ENCODE data around the gene SNX10.
A peak's percentile ranks its signal among the peaks of the same experiment; 100 is the strongest.

Gene SNX10

GRCh38 chr7:26397332-26397731, 105.7 kb downstream of the SNX10 start:
- Histone ChIP-seq H2BK5ac (ENCODE audit: low read length) (no peak overlapping the region), H3K79me2 (ENCODE audit: control insufficient read depth, insufficient read depth, low read length) (no peaks in the 10 kb centered on the region), H3K4me2 (ENCODE audit: low read length) (no peak overlapping the region), H3K23ac (ENCODE audit: low read length) (no peak overlapping the region), H2AK5ac (ENCODE audit: low read length) (no peak overlapping the region), H3K27ac (ENCODE audit: low read depth, low read length) (no peak overlapping the region), H3K4me1 (ENCODE audit: control insufficient read depth, low read depth, low read length) (no peaks in the 10 kb centered on the region), H2BK15ac (replicated peaks; ENCODE audit: low read depth) (no peak overlapping the region), H2BK120ac (ENCODE audit: low read depth, low read length) (no peak overlapping the region), H3K9ac (ENCODE audit: low read length) (no peak overlapping the region), H3K36me3 (ENCODE audit: control insufficient read depth, insufficient read depth, low read length) (no peaks in the 10 kb centered on the region), H3K27me3 (ENCODE audit: insufficient read depth, low read length, poor library complexity) (no peaks in the 10 kb centered on the region), H3K4me3 (ENCODE audit: low read length) (no peak overlapping the region), H3K56ac (ENCODE audit: low read length) (no peak overlapping the region), H3K79me1 (ENCODE audit: low read length) (no peaks in the 10 kb centered on the region), H4K5ac (ENCODE audit: low read length) (no peak overlapping the region), H4K8ac (ENCODE audit: low read depth, low read length) (no peak overlapping the region), H3K18ac (ENCODE audit: low read length) (no peak overlapping the region), H3K4ac (ENCODE audit: low read depth, low read length) (no peak overlapping the region)
- WGBS (ENCODE audit: extremely low coverage, insufficient coverage, low lambda C conversion rate) = no CpG with 5 or more reads among the region's 7 CpGs
- DNase-seq = peak; percentile 30

- no peak overlapping the region for H3K23ac ChIP-seq (ENCODE audit: low read length)
- H4K5ac ChIP-seq (ENCODE audit: low read length) = no peak overlapping the region
- H3K4me2 ChIP-seq (ENCODE audit: low read length) = peak overlapping the region; percentile 78
- H4K8ac ChIP-seq (ENCODE audit: low read depth, low read length) = no peak overlapping the region
- no peak overlapping the region for H2BK5ac ChIP-seq (ENCODE audit: low read length)
- peak overlapping the region; percentile 59 for H3K4me3 ChIP-seq (ENCODE audit: low read length)
- no peaks in the 10 kb centered on the region for H3K27me3 ChIP-seq (ENCODE audit: insufficient read depth, low read length, poor library complexity)
- no peak overlapping the region for H2BK120ac ChIP-seq (ENCODE audit: low read depth, low read length)
- no peak overlapping the region for H2AK5ac ChIP-seq (ENCODE audit: low read length)
- no peaks in the 10 kb centered on the region for H3K79me1 ChIP-seq (ENCODE audit: low read length)
- H2BK15ac ChIP-seq (replicated peaks; ENCODE audit: low read depth) = no peak overlapping the region
- no peak overlapping the region for H3K4ac ChIP-seq (ENCODE audit: low read depth, low read length)
- H3K79me2 ChIP-seq (ENCODE audit: control insufficient read depth, insufficient read depth, low read length) = no peaks in the 10 kb centered on the region
- H3K27ac ChIP-seq (ENCODE audit: low read depth, low read length) = no peak overlapping the region
- DNase-seq = peak; percentile 60
- no CpG with 5 or more reads among the region's 38 CpGs for WGBS (ENCODE audit: extremely low coverage, insufficient coverage, low lambda C conversion rate)
- no peaks in the 10 kb centered on the region for H3K4me1 ChIP-seq (ENCODE audit: control insufficient read depth, low read depth, low read length)
- H3K9ac ChIP-seq (ENCODE audit: low read length) = peak overlapping the region; percentile 73
- H3K56ac ChIP-seq (ENCODE audit: low read length) = peak overlapping the region; percentile 79
- H3K36me3 ChIP-seq (ENCODE audit: control insufficient read depth, insufficient read depth, low read length) = no peaks in the 10 kb centered on the region
- H3K18ac ChIP-seq (ENCODE audit: low read length) = no peak overlapping the region
These were observed 106.2 kb downstream of the SNX10 start for GRCh38 chr7:26397796-26398426.

GRCh38 chr7:26398427-26398755, 106.7 kb downstream of the SNX10 start:
- Histone ChIP-seq H3K4me3 (ENCODE audit: low read length) (peak overlapping the region; percentile 70), H2AK5ac (ENCODE audit: low read length) (no peak overlapping the region), H3K4me2 (ENCODE audit: low read length) (peak overlapping the region; percentile 78), H3K27me3 (ENCODE audit: insufficient read depth, low read length, poor library complexity) (no peaks in the 10 kb centered on the region), H3K4ac (ENCODE audit: low read depth, low read length) (no peak overlapping the region), H3K27ac (ENCODE audit: low read depth, low read length) (no peak overlapping the region), H3K23ac (ENCODE audit: low read length) (no peak overlapping the region), H3K79me1 (ENCODE audit: low read length) (no peaks in the 10 kb centered on the region), H3K56ac (ENCODE audit: low read length) (peak overlapping the region; percentile 96), H3K79me2 (ENCODE audit: control insufficient read depth, insufficient read depth, low read length) (no peaks in the 10 kb centered on the region), H2BK5ac (ENCODE audit: low read length) (no peak overlapping the region), H4K8ac (ENCODE audit: low read depth, low read length) (no peak overlapping the region), H4K5ac (ENCODE audit: low read length) (no peak overlapping the region), H2BK120ac (ENCODE audit: low read depth, low read length) (no peak overlapping the region), H3K36me3 (ENCODE audit: control insufficient read depth, insufficient read depth, low read length) (no peaks in the 10 kb centered on the region), H3K18ac (ENCODE audit: low read length) (no peak overlapping the region), H2BK15ac (replicated peaks; ENCODE audit: low read depth) (no peak overlapping the region), H3K4me1 (ENCODE audit: control insufficient read depth, low read depth, low read length) (no peaks in the 10 kb centered on the region), H3K9ac (ENCODE audit: low read length) (peak overlapping the region; percentile 73)
- no CpG with 5 or more reads among the region's 36 CpGs for WGBS (ENCODE audit: extremely low coverage, insufficient coverage, low lambda C conversion rate)
- DNase-seq = peak; percentile 70

- Histone ChIP-seq H2BK15ac (replicated peaks; ENCODE audit: low read depth) (no peak overlapping the region), H4K5ac (ENCODE audit: low read length) (no peak overlapping the region), H2BK5ac (ENCODE audit: low read length) (no peak overlapping the region), H3K27ac (ENCODE audit: low read depth, low read length) (no peak overlapping the region), H3K18ac (ENCODE audit: low read length) (no peak overlapping the region), H3K79me1 (ENCODE audit: low read length) (no peaks in the 10 kb centered on the region), H3K4me1 (ENCODE audit: control insufficient read depth, low read depth, low read length) (no peaks in the 10 kb centered on the region), H3K79me2 (ENCODE audit: control insufficient read depth, insufficient read depth, low read length) (no peaks in the 10 kb centered on the region), H3K4me3 (ENCODE audit: low read length) (peak overlapping the region; percentile 70), H3K4me2 (ENCODE audit: low read length) (peak overlapping the region; percentile 78), H3K4ac (ENCODE audit: low read depth, low read length) (no peak overlapping the region), H3K56ac (ENCODE audit: low read length) (peak overlapping the region; percentile 96), H4K8ac (ENCODE audit: low read depth, low read length) (no peak overlapping the region), H2BK120ac (ENCODE audit: low read depth, low read length) (no peak overlapping the region), H3K27me3 (ENCODE audit: insufficient read depth, low read length, poor library complexity) (no peaks in the 10 kb centered on the region), H3K9ac (ENCODE audit: low read length) (peak overlapping the region; percentile 73), H2AK5ac (ENCODE audit: low read length) (no peak overlapping the region), H3K36me3 (ENCODE audit: control insufficient read depth, insufficient read depth, low read length) (no peaks in the 10 kb centered on the region), H3K23ac (ENCODE audit: low read length) (no peak overlapping the region)
- DNase-seq = peak; percentile 48
- no CpG with 5 or more reads among the region's 52 CpGs for WGBS (ENCODE audit: extremely low coverage, insufficient coverage, low lambda C conversion rate)
These were observed 107.3 kb downstream of the SNX10 start for GRCh38 chr7:26398756-26399509.

- Histone ChIP-seq H3K36me3 (ENCODE audit: control insufficient read depth, insufficient read depth, low read length) (no peaks in the 10 kb centered on the region), H3K79me1 (ENCODE audit: low read length) (no peaks in the 10 kb centered on the region), H3K9ac (ENCODE audit: low read length) (no peak overlapping the region), H2BK120ac (ENCODE audit: low read depth, low read length) (no peak overlapping the region), H3K18ac (ENCODE audit: low read length) (no peak overlapping the region), H3K27ac (ENCODE audit: low read depth, low read length) (no peak overlapping the region), H2BK15ac (replicated peaks; ENCODE audit: low read depth) (no peak overlapping the region), H3K23ac (ENCODE audit: low read length) (no peak overlapping the region), H2AK5ac (ENCODE audit: low read length) (no peak overlapping the region), H3K4me1 (ENCODE audit: control insufficient read depth, low read depth, low read length) (no peaks in the 10 kb centered on the region), H3K4me3 (ENCODE audit: low read length) (no peak overlapping the region), H3K56ac (ENCODE audit: low read length) (no peak overlapping the region), H3K4ac (ENCODE audit: low read depth, low read length) (no peak overlapping the region), H3K27me3 (ENCODE audit: insufficient read depth, low read length, poor library complexity) (no peaks in the 10 kb centered on the region), H4K8ac (ENCODE audit: low read depth, low read length) (no peak overlapping the region), H3K79me2 (ENCODE audit: control insufficient read depth, insufficient read depth, low read length) (no peaks in the 10 kb centered on the region), H2BK5ac (ENCODE audit: low read length) (no peak overlapping the region), H3K4me2 (ENCODE audit: low read length) (no peak overlapping the region), H4K5ac (ENCODE audit: low read length) (no peak overlapping the region)
- DNase-seq = no peak
- WGBS (ENCODE audit: extremely low coverage, insufficient coverage, low lambda C conversion rate) = no CpG with 5 or more reads among the region's 1 CpG
These were observed 108.1 kb downstream of the SNX10 start for GRCh38 chr7:26399736-26400135.
